GM12872 (cell line): ENCODE data around the gene UTS2R.

ENCODE experiments used
- TF ChIP-seq, protein P1 (sequence below): IDR thresholded peaks from 3 replicates; pipeline ENCODE4 v1.5.1; 2011; ENCODE audit warnings: low read depth, mild to moderate bottlenecking, low read length, moderate library complexity; ENCODE audit not compliant: insufficient read depth

The UTS2R gene

DNA sequence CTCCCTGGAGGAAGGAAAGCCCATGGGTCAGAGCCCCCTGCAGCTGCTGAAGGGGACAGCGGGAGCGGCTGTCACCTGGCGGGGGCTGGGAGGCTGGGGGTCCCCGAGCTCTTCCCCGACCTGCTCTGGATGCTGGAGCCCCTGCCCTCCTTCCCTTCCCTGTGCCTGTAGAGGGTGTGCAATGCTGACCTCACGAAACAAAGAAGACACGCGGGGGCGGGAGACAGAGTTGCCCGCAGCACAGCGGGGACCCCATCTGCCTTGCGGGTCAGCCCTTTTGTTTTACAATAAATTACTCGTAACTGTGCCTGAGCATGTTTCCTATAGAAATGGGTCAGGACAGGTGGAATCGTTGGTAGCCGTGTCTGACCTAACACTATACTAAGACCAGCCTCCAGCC, 44.3 kb upstream of the UTS2R start:
- TF ChIP-seq, protein P1, sequence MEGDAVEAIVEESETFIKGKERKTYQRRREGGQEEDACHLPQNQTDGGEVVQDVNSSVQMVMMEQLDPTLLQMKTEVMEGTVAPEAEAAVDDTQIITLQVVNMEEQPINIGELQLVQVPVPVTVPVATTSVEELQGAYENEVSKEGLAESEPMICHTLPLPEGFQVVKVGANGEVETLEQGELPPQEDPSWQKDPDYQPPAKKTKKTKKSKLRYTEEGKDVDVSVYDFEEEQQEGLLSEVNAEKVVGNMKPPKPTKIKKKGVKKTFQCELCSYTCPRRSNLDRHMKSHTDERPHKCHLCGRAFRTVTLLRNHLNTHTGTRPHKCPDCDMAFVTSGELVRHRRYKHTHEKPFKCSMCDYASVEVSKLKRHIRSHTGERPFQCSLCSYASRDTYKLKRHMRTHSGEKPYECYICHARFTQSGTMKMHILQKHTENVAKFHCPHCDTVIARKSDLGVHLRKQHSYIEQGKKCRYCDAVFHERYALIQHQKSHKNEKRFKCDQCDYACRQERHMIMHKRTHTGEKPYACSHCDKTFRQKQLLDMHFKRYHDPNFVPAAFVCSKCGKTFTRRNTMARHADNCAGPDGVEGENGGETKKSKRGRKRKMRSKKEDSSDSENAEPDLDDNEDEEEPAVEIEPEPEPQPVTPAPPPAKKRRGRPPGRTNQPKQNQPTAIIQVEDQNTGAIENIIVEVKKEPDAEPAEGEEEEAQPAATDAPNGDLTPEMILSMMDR = no peak

DNA sequence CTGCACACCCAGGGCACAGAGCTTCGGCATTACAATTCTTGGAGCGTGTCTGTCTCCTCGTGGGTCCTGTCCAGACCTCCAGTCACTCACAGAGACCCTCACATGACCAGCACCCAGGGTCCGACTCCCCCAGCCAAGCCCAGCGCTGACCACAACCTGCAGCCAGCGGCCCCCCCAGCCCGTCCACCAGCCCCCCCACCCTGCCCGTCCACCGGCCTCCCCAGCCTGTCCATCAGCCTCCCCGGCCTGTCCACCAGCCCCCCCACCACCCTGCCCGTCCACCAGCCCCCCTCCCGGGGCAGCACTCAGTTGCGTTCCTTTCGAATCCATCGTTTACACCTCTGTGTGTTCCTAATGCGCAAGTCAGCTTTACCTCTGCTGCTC, 43.8 kb upstream of the UTS2R start:
- TF ChIP-seq, protein P1 = no peak

DNA sequence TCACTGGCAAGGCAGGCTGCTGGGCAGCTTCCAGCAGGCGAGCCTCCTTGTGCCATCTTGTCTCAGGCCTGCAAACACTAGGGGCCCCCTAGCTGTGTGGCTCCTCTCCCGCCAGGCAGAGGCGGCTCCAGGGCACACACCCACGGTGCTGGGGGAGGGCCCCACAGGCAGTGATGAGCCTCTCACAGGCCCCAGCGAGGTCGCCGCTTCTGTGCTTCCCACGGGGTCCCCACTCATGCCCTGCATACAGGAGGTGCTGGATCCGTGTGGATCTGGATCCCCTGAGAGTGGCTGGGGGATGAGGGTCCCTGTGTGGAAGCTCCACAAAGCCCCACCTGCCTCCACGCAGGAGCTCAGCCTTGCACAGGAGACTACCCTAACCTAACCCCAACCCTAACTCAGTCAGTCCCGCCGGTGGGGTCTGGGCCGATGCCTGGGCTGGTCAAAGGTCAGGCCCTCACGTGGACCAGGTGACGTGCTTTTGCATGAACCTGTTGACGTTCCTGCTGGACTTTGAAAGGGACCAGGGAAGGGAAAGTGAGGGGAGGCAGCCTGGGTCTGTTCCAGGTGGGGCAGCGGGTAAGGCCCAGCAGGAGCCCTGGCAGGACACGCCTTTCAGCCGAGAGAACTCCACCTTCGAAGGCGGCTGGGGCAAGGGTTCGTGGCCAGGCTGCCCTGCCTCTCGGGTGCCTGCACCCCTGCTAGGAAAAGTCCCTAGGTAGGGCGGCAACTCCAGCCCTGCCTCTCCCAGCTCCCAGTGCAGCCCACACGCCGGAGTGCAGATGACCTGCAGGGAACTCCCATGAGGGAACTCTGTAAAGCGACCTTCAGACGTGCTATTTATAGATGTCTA, 43.2 kb upstream of the UTS2R start:
- TF ChIP-seq, protein P1 = no peak

DNA sequence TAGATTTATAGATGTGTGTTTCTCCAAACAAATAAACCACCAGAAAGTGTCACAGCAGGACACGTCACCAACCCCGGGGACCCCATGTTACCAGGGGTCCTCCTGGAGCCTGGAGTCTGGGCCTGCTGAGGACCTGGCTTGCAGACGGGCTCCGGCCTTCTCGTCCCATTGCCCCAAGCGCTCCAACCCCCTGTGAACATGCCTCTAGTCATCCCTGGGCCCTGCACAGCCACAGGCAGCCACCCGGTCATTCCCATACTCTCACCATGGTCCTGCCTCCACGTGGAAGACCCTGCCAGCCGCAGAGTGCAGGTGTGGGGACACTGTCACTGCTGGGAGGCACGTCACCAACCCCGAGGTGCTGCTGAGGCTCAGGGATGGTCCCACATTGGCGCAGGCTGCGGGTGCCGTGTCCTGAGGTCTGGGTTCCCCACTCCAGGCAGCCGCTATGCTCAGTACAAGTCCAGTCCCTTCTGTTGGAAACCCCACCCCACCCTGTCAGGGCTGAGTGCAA, 42.5 kb upstream of the UTS2R start:
- TF ChIP-seq, protein P1 = no peak

DNA sequence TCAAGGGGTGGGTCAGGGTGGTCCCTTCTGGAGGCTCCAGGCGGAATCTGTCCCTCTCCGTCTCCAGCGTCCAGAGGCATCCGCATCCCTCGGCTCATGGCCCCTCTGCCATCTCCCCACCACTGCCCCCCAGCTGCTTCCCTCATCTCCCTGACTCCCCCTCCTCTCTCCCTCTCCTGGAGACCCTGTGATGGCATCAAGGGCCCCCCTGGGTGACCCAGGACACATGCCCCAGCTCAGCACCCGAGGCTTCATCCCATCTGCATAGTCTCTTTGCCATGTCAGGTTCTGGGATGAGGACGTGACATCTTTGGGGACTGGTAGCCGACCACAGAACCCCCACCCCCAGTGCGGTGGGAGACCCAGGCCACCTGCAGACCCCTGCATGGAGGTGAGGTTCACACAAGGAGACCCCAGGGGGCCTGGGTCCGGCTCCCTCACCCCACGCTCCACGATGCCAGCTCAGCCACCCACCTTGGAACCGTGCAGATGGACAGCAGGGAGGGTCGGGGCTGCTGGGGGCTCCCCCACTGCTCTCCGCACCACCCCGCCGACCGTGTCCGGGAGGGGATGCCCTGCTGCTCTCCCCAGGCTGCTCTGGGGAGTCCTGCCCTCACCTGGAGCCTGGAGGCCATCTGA, 41.8 kb upstream of the UTS2R start:
- TF ChIP-seq, protein P1 = no peak

DNA sequence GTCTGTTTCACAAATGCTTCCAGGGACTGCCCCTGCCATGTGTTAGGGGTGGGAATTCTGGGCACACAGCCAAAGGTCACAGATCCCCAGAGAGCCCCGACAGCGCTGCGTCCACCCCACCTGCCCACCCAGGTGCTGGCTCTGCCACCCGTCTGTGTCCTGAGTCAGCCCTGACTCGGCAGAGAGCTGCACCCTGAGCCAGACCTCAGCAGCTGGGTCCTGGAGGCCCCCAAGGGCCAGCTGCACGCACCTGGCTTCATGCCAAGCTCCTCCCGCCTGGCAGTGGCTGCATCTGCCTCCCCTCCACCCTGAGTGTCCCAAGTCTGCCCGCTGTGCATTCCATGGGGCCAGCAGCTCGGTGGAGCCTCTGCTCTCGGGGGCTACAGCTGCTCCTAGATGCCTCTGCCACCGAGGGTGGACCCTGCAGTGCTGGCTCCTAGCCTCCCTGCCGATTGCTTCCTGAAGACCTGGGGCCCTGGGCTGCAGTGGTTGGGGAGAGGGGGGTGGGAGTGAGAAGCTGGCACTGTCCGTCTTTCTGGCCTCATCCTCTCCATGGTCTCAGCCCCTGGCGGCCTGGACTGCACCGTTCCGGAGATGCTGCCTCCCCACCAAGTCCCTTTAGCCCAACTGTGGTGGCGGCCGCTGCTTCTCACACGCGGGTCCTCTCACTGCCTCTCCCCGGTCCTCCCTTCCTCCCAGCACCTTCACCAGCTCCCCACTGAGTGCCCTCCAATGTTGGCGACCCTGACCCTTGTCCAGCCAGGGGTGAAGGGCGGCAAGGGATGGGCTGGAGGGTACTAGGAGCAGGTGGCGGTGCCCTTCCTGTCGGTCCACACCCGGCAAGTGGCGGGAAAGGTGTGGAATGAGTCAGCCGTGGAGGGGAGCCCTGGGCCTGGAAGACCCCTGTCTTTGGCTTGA, 41.0 kb upstream of the UTS2R start:
- TF ChIP-seq, protein P1 = no peak

DNA sequence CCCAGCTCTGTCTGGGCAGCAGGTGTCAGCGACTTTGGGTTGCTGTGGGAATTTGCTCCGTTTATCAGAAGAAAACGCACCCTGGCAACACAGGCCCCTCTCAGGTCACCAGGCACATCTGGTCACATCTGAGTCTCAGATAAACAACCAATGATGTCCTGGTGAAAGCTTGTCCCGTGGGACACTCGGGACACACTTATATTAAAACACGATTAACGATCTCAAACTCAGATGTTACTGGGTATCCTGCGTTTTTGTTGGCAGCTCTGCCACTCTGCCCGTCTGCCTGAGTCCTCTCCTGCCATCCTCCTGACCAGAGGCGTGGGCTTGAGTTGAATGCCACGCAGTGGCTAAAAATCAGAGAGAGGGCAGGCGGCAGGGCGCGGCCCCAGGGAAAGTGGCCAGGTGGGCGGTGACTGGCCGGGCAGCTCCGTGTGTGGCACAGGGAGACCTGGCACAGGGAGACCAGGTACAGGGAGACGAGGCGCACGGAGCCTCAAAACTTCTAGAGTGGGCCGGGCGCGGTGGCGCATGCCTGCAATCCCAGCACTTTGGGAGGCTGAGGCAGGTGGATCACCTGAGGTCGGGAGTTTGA, 40.1 kb upstream of the UTS2R start:
- TF ChIP-seq, protein P1 = no peak
